Right hindlimb (tissue), 1 donor: ENCODE results near the gene GRK1.
"Not testable (repeated sequence)": the region's sequence is repeated elsewhere in the genome, so short reads cannot be mapped to it uniquely, and the experiment has no call there.

Experiments used
- DNase-seq: peaks from one replicate; pipeline ENCODE4 v3.0.0-alpha.2; 2018

Gene GRK1

DNA sequence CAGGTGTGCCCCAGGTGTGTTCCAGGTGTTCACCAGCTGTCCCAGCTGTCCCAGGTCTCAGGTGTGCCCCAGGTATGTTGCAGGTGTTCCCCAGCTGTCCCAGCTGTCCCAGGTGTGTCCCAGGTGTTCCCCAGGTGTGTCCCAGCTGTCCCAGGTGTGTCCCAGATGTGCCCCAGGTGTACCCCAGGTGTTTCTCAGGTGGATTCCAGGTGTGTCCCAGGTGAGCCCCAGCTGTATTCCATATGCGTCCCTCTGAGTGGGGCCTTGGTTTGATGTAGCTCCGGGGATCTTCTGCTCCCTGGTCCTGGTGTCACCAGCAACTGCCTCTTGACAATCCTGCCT is 719 bp upstream of the GRK1 start:
- DNase-seq, result no peak

DNA sequence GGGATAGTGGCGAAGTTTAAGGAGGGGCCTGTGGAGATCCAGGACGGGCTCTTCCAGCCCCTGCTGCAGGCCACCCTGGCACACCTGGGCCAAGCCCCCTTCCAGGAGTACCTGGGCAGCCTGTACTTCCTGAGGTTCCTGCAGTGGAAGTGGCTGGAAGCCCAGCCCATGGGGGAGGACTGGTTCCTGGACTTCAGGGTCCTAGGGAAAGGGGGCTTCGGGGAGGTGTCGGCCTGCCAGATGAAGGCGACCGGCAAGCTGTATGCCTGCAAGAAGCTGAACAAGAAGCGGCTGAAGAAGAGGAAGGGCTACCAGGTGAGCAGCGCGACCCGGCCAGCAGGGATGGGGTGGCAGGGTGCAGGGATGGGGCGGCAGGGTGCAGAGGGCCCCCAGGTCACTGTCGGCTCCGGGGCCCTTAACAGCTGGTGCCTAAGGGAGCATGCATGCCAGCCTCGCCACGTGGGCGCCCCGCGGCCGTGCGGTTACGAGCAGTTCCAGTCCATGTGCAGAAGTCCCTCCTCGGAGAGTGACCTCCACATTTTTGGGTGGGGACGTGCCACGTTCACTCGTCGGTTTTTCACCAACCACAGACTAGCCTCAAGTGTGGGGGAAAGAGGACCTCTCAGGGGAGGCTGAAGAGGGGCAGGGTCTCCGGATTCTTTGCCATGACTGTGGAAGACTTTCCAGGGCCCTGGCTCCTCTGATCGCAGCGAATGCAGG is 912 bp downstream of the GRK1 start:
- DNase-seq, result no peak

DNA sequence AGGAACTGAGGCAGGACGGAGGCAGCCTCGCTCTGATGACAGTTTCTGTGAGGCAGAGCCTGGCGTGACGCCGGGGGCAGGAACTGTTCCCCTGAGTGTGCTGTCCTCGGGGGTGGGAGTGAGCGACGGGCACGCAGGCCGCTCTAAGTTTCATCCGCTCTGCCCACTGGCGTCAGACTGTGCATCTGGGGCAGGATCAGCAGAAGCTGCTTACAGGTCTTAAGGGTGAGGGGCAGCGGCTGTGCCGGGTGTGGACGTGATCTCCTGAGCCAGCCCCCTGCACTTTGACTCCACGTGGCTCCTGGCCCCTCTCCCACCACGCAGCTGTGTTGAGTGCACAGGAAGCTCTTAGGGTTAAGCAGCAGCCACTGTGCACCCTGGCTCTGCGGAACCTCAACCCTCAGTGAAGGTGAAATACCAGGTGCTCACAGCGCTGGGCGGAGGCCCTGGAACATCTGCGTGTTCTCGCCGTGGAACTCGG is 1.5 kb downstream of the GRK1 start:
- no peak for DNase-seq

DNA sequence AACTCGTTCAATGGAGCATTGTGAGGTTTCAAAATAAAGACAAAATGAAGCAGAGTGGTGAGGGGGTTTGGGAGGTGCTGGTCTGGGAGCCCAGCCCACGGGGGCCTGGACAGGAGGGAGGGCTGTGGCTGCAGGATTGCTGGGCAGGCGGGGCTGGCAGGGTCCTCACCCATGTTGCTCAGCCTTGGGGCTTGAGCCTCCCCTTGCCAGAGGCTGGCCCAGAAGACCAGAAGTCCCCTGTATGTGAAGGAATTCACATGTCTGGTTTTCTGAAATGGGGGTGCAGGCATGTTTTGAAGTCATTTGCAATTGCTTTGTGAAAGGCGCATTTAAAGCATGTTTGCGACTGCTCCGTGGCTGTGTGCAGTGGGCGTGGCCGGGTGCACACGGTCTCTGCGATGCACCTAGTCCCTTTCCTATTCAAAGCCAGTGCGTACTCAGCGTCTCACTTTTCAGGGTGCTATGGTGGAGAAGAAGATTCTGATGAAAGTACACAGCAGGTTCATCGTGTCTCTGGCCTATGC is 2.3 kb downstream of the GRK1 start:
- no peak for DNase-seq

DNA sequence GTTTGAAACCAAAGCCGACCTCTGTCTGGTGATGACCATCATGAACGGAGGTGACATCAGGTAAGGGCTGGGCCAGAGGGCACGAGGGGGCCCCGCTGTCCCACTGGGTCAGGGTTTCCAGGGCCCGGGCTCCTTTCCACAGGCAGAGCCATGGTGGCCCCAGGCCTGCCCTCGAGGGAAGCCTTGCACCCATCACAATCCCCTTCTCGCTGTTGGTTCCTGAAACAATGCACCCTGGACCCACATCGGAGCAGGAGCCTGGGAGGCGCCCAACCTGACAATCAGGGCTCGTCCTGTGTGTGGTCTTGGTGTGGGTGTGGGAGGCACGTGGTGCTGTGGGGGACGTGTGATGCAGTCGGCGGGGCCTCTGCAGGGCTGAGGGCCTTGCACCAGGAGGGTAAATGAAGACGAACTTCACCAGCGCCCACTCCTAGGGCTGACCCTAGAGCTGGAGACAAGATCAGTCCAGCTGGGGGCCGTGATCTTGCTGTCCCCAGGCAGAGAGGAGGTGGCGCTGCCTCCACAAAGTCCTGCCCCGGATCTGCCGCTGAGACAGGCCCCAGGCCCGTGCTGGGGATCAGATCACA is 2.8 kb downstream of the GRK1 start:
- DNase-seq, result no peak

DNA sequence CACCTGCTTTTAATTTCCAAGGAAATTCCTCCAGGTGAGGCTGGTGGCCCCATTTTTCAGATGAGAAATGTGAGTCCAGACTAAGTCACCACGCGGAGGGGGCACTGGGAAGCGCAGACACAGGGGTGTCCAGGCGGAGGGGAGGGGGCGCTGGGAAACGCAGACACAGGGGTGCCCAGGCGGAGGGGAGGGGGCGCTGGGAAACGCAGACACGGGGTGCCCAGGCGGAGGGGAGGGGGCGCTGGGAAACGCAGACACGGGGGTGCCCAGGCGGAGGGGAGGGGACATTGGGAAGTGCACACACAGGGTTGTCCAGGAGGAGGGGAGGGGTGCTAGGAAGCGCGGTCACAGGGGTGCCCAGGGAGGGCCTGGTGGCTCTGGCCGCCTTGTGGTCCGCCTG is 3.5 kb downstream of the GRK1 start:
- DNase-seq, result no peak

DNA sequence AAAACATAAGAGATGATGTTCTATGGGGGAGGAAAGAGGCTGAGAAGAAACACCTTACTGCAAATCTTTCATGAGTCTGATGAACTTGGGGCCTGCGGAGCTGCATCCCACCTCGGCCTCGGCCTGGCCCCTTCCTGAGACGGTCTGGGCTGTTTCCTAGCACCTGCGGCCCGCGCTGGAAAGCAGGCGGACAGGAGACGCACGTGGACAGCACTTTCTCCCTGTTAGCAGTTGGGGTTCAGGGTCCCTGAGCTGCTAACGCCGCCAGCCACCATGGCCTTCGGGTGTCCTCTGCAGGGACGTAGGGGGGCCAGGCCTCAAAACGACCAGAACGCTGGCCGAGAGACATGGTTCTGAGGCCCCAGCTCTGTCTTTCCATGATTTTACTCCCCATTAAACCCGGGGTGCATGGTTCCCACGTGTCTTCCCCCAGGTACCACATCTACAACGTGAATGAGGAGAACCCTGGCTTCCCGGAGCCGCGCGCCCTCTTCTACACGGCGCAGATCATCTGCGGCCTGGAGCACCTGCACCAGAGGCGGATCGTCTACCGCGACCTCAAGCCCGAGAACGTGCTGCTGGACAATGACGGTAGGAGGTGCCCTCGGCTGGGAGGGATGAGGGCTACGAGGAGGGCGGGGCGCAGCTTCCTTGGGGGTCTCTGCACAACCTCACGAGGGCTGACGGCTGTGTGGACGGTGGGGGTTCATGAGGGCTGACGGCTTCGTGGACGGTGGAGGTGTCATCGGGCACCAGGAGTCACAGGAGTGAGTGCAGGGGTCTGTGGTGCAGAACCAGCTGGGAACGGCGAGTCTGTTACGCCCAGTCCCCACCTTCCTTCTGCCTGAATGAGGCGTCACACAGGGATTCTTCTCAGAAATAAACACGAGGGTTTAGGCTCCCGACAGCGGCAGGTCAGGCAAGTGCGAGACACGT is 4.3 kb downstream of the GRK1 start:
- no peak for DNase-seq

DNA sequence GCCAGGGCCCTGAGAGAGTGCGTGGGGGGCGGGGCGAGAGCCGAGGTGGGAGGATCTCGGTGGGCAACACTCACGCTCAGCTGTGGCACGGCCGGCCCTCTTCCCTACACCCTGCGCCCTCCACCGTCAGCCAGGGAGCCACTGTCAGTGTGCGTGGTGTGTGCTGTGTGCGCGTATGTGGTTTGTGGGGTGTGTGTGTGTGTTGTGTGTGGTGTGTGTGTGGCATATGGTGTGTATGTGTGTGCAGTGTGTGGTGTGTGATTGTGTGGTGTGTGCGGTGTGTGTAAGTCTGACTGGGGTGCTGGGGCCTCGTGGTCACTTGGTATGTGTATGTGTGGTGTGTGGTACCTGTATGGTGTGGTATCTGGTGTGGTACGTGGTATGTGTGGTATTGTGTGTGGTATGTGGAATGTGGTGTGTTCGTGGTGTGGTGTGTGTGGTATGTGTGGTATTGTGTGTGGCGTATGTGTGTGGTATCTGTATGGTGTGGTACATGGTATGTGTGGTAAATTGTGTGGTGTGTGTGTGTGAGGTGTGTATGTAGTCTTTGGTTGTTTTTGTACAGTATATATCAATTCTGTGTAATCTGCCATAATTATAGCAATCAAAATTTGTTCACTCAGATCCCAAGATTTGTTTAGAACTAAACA is 5.1 kb downstream of the GRK1 start:
- DNase-seq, result no peak

DNA sequence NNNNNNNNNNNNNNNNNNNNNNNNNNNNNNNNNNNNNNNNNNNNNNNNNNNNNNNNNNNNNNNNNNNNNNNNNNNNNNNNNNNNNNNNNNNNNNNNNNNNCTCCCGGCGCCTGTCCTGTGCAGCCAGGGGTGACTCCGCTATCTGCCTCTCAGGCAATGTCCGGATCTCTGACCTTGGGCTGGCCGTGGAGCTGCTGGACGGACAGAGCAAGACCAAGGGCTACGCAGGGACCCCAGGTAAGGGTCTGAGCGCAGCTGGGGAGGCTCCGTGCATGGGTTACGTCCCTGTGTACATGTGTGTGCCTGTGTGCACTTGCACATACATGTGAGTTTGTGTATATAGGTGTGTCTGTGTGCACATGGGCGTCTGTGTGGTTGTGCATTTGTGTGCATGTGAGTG is 55.9 kb downstream of the GRK1 start:
- no peak for DNase-seq

DNA sequence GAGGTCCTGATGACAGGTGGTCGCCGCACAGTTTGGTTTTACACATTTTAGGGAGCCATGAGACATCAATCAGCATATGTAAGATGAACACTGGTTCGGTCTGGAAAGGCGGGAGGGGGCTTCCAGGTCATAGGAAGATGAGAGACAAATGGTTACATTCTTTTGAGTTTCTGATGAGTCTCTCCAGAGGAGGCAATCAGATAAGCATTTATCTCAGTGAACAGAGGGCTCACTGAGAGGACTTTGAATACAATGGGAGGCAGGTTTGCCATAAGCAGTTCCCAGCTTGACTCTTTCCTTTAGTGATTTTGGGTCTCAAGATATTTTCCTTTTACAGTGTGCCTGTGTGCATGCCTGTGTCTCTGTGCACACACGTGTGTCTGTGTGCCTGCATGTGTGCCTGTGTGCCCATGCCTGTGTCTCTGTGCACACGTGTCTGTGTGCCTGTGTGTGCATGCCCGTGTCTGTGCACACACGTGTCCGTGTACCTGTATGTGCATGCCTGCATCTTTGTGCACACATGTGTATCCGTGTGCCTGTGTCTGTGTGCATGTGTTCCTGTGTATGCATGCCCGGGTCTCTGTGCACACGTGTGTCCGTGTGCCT is 56.5 kb downstream of the GRK1 start:
- DNase-seq, result no peak

DNA sequence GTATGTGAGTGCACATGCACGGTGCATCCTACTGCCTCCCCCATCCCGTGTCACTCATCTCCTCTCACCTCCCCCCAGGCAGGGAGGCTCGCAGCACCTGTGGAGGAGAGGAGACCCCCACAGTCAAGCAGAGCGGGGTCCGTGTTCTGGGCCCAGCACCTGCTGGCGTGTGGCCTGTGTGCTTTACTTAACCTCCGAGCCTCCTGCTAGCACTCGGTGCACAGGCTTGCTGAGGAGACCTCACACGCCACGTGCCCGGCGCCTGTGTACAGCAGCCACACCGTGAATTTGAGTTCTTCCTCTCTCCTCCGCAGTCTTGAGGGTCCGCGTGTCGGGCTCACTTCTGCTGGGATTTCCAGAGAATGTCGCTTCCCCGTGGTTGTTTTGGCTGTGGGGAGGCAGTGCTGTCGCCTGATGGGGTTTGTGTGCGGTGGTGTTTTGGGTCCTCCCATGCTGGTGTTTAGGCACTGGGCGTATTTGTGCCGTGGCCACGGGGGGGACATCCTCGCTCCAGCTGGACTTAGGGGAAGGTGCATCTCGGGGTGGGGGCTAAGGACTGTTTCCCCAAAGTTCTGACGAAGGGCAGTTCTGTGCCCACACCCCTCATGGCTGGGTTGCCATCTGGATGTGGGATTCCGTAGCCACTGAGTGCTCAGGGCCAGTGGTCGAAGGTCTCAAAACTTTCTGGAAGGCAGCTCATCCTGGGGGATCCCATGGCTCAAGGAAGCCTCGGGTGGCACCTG is 57.2 kb downstream of the GRK1 start:
- DNase-seq, result no peak

DNA sequence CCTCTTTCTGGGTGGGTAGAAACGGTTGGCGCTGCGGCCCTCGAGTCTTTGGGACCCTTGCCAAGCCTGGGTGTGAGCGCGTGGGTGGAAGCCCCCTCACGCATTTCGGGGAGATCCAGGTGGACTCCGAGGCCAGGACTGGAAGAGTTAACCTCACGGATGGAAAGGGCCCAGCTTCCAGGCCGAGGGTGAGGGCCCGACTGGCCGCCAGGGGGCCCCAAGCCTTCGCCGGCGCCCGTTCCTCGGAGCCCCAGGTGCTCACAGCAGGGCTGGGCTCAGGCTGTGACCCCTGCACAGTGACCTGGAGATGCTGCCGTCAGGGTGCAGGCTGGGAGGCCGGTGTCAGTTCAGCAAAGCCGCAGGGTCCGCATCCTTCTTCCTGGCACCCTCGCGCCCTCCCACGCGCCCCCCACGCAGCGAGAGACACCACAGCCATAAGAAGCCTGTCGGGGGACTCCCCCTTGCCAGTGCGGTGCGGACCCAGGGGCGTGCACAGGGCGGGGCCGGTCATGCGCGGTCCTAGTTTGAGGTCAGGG is 57.8 kb downstream of the GRK1 start:
- peak; percentile 76 for DNase-seq

DNA sequence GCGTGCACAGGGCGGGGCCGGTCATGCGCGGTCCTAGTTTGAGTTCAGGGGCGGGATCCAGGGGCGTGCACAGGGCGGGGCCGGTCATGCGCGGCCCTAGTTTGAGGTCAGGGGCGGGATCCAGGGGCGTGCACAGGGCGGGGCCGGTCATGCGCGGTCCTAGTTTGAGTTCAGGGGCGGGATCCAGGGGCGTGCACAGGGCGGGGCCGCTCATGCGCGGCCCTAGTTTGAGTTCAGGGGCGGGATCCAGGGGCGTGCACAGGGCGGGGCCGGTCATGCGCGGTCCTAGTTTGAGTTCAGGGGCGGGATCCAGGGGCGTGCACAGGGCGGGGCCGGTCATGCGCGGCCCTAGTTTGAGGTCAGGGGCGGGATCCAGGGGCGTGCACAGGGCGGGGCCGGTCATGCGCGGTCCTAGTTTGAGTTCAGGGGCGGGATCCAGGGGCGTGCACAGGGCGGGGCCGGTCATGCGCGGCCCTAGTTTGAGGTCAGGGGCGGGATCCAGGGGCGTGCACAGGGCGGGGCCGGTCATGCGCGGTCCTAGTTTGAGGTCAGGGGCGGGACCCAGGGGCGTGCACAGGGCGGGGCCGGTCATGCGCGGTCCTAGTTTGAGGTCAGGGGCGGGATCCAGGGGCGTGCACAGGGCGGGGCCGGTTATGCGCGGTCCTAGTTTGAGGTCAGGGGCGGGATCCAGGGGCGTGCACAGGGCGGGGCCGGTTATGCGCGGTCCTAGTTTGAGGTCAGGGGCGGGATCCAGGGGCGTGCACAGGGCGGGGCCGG is 58.5 kb downstream of the GRK1 start:
- not testable (repeated sequence) for DNase-seq

DNA sequence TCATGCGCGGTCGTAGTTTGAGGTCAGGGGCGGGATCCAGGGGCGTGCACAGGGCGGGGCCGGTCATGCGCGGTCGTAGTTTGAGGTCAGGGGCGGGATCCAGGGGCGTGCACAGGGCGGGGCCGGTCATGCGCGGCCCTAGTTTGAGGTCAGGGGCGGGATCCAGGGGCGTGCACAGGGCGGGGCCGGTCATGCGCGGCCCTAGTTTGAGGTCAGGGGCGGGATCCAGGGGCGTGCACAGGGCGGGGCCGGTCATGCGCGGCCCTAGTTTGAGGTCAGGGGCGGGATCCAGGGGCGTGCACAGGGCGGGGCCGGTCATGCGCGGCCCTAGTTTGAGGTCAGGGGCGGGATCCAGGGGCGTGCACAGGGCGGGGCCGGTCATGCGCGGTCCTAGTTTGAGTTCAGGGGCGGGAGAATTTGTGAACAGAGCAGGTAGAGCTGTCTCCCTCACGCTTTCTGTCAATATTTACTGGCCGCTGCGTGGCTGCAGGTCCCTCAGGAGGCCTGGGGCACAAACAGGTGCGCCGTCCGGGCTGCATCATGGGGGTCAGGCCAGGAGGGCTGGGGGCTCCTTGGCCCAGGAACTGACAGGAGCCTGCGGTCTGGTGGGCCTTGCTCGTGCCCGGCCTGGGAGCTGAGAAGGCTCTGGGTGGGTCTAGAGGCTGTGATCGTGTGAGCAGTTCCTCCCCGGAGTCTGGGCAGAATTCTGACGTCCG is 59.2 kb downstream of the GRK1 start:
- DNase-seq, result not testable (repeated sequence)

DNA sequence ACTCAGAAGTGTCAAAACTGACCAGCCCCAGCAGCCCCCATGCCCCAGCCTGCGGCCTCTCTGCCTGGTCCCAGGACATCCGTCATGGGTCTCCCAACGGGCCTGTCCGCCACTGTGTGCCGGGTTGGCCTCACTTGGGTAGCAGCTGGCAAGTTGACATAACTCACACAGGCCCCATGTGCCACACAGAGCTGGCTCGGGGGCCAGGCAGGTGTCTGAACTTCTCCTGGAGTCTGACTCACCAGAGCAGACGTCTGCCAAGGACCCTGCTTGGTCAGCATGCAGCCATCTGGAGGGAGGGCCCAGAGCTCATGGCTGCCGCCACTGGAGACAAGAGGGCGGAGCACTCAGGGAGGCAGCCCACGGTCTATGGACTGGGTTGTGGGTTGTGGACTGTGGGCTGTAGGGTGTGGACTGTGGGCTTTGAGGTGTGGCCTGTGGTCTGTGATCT is 60.0 kb downstream of the GRK1 start:
- no peak for DNase-seq

DNA sequence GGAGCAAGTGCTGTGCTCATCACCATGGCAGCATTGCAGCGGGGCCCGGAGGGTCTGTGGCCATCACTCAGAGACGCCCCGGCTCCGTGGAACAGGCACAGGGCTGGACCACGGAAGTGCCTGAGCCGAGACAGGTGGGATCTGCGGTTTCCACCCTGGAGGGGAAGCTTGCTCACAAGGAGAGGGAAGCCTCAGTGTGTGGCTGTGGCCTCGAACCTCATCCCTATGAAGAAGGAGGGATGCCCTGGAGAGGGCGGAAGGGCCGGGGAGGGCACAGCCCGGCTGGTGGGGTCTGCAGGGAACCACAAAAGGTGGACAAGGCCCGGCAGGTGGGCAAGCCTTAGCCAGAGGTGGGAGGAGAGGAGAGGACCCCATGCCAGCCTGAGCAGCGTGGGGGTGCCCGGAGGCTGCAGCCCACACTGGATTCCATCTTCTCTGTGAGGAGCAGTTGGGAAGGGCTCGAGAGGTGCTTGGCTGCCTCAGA is 61.6 kb downstream of the GRK1 start:
- DNase-seq, result no peak

DNA sequence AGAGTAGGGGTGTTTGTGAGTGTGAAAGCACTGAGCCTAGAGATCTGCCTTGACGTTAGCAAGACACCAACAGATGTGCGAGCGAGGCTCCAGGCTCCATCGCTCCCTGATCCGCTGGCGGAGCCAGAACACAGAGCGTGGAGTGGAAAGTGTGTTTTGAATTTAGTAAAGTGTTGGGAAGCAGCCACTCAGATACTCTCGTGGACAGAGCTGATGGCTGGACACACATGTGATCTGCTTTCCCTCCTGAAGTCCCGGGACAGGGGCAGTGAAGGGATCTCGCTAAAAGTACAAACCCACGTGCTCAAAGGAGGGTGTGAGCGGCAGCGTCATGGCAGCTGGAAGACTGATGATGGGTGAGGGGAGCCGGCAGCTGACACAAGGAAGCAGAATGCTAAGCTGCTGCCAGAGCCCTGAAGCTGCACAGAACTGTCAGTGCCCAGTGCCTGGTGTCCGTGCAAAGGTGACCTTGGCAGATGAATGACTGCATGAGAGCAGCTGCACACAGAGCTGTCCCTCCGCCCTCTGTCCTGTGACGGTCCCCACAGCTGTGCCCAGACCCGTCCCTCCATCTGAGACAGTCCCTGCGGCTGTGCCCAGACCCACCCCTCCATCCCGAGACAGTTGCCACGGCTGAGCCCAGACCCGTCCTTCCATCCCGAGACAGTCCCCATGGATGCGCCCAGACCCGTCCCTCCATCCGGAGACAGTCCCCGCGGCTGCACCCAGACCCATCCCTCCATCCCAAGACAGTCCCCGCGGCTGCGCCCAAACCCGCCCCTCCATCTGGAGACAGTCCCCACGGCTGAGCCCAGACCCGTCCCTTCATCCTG is 62.4 kb downstream of the GRK1 start:
- peak; percentile 71 for DNase-seq

DNA sequence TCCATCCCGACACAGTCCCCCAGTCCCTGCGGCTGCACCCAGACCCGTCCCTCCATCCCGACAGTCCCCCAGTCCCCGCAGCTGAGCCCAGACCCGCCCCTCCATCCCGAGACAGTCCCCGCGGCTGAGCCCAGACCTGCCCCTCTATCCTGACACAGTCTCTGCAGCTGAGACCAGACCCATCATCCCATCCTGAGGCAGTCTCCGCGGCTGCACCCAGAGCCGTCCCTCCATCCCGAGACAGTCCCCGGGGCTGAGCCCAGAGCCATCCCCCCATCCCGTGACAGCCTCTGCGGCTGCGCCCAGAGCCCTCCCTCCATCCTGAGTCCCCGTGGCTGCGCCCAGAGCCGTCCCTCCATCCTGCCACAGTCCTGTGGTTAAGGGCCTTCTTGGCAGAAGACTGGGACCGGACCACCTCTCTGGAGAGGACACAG is 63.3 kb downstream of the GRK1 start:
- DNase-seq, result no peak

DNA sequence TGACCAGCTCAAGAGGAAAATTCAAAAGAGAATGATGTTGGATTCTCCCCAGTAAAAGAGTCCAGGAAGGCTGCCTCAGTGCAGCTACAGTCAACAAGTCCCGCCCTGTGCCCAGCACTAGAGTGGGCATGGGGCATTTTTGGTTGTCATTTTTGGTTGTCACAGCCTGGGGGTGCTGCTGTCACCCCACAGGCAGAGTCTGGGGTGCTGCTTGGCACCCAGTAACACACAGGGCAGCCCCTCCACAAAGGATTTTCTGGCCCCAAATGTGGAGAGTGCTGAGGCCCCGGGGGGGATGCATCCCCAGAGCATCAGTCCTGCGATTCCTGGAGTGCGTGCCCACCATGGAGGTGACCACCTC is 63.8 kb downstream of the GRK1 start:
- no peak for DNase-seq
